A204.1 (cell line): ENCODE data around the gene XAB2.
A peak's percentile ranks its signal among the peaks of the same experiment; 100 is the strongest.

Experiments
- FAIRE-seq: peaks from 2 replicates; lab custom pipeline; 2012; peaks lifted over from hg19 to GRCh38; lab: Jason Lieb, UNC

The XAB2 gene

GRCh38 chr19:7629347-7630054 is at the start of gene XAB2, which contains the start of gene PET100:
XAB2 (minus strand) TSS chr19:7629545; CDS start chr19:7629527, 18 bp downstream.
PET100 (plus strand) TSS chr19:7629793; CDS start chr19:7629834, 41 bp downstream.
- peak; percentile 99 for FAIRE-seq

DNA sequence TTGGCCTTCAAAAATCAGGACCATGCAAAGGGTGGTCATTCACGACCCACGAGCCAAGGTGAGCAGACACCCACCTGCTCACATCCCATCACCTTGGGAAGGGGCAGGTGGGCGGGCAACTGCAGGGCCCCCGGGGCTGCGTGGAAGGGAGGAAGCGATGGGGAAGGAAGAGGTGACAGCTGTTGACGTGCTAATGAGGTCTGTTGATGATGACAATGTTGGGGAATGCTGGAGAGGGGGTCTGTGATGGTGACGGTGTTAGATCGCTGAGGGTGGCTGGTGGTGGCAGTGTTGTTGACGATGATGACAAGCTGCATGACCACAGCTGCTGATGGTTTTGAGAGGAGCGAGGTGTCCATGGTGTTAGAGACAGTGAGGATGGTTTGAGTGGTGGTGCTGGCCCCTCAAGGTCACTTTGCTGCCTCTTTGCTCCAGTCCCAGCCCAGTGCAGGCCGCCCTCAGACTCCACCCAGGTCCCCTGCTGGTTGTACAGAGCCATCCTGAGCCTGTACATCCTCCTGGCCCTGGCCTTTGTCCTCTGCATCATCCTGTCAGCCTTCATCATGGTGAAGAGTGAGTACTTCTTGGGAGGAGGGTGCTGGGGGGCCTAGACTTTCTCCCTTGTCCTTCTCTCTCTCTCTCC is 48.4 kb upstream of the XAB2 start:
- FAIRE-seq = no peak

- no peak for FAIRE-seq
Observed at GRCh38 chr19:7676854-7677253, 47.5 kb upstream of the XAB2 start, which contains the start of gene MCEMP1. MCEMP1 (plus strand) TSS chr19:7677090; CDS start chr19:7677121, 31 bp downstream.

DNA sequence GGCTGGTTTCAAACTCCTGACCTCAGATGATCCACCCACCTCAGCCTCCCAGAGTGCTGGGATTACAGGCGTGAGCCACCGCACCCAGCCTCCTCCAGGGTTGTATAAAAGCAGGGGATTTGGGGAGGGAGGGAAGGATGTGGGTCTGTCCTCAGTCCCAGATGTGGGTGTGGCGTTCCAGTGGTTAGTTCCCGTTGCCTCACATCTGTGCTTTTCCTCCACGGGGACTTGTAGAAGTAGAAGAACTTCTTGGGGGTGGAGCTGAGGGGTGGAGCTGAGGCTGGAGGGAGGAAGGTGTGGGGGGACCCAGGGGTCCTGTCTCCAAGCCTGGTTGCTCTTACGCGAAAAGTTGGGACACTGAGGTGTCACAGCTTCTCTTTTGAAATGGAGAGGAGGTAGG is 47.0 kb upstream of the XAB2 start:
- no peak for FAIRE-seq

DNA sequence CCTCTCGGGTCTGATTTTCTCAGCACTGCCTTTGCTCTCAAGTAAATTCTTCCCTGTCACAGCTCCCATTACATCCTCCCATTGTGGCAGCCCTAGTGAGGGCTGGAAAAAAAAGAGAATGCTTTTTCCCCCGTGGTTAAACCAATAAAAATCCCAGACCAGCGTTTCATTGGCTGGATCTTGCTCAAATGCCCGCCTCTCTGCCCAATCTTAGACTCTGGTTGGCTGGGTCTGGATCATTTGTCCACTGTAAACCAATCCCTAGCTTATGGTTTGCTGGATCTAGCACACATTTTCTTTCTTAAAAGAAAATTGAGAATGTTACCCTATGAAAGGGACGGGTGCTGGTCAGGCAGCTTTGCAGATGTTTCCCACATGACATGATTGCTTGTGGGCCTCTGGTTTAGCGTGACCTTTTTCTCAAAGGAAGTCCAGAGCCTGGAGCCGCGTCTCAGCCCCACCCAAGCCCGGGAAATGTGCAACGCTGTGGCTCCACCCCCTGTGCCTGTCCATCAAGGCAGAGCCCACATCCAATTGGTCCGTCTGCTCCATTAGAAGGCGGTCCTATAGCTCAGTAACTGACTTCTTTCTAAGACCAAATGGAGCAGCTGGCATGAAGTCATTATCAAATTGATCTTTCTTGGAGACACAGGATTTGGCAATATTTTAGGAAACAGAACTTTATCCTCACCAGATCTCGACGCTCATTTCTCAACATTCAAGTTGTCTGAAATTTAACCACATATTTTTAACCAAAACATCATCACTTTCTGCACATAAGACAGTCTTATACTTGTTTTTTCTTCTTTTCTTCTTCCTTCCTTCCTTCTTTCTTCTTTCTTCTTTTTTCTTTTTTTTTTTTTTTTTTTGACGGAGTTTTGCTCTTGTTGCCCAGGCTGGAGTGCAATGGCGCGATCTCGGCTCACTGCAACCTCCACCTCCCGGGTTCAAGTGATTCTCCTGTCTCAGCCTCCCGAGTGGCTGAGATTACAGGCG is 45.0 kb upstream of the XAB2 start:
- FAIRE-seq = no peak

- no peak for FAIRE-seq
Observed at GRCh38 chr19:7672522-7672921, 43.2 kb upstream of the XAB2 start.

GRCh38 chr19:7670790-7671189 is 41.4 kb upstream of the XAB2 start:
- FAIRE-seq = no peak

GRCh38 chr19:7670150-7670783 is 40.9 kb upstream of the XAB2 start:
- FAIRE-seq = no peak

DNA sequence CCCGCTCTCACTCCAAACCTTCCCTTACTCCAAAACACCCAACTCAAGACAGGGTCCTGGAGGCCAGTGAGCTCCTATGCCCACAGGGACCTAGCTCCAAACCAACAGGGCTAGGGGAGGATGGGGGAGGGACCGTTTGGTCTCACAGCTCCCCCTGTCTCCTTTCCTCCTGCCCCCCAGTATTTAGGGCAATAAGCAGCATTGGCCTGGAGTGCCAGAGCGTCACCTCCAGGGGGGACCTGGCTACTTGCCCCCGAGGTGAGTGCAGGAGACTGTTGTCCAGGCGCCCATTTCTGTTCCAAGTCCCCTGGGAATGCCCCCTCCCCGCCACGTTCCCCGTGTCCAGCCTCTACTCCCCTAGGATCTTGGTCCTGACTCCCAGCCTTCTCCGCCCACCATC is 40.3 kb upstream of the XAB2 start:
- no peak for FAIRE-seq

DNA sequence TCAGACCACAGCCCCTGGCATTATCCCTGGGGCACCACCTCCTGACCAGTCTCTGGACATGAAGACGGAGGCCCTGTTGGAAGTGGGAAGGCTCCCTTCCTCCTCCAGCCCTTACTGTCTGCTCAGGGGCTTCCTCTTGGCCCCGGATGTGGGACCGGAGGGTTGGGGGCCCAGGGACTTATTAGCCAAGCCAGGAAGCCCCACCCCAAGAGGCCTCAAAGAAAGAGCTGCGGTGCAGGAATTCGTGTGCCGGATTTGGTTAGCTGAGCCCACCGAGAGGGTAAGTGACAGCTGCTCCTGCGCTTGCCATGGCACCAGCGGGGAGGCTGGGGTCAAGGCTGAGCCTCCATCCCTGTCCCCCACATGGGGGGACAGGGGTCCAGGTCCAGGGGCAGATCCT is 39.5 kb upstream of the XAB2 start, which contains the start of gene RETN:
Gene RETN, plus strand, starts transcription at position 208 of the 400 bp plus-strand sequence. CDS start 278 bp downstream, outside the sequence.
- no peak for FAIRE-seq

DNA sequence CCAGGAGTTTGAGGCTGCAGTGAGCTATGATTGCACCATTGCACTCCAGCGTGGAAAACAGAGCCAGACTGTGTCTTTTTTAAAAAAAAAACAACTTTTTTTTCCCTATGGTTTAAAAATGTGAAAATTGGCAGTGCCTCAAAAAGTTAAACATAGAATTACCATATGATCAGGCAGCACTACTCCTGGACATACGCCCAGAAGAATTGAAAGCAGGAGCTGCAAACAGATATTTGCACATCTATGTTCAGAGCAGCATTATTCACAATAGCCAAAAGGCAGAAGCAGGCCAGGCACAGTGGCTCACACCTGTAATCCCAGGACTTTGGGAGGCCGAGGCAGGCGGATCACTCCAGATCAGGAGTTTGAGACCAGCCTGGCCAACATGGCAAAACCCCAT is 35.7 kb upstream of the XAB2 start:
- FAIRE-seq = no peak

DNA sequence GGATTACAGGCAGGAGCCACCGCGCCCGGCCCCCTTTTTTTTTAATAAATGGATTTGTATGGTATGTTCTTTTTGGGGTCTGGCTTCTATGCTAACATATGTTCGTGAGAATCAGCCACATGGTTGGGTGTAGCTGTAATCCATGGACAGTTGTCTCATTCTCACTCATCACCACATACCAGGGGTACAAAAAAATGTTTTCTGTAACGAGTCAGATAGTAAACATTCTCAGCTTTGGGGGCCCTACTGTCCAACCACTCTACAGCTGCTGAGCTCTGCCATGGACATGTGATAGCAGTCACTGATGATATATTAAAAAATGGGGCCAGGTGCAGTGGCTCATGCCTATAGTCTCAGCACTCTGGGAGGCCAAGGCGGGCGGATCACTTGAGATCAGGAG is 34.4 kb upstream of the XAB2 start:
- FAIRE-seq = no peak

GRCh38 chr19:7662657-7663056 is 33.3 kb upstream of the XAB2 start:
- FAIRE-seq = no peak

DNA sequence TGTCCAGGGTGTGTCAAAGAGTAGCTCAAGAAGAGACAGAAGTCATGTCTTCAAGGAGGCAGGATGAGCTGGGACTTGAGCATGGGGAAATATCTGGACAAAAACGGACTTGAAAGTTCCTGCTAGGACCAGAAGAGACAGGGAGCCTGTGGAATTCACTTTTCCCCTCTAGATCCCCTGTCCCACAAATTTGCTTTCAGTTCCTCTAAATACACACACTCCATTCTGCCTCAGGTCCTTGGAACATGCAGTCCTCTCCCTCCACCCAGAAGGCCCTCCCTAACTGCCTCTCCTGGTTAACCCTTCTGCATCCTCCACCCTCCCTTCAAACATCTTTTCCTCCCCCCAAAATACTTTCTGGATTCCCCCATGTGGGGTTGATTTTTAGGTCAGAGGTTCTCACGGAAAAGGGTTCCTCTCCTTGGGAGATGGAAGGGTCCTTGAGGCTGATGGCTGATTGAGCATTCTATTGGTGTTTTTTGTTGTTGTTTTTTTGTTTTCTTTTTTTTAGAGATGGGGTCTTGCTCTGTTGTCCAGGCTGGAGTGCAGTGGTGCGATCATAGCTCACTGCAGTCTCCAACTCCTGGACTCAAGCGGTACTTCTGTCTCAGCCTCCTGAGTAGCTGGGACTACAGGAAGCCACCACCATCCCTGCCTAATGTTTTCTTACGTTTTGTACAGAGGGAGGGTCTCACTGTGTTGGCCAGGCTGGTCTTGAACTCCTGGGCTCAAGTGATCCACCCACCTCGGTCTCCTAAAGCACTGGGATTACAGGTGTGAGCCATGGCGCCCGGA is 32.6 kb upstream of the XAB2 start:
- FAIRE-seq = no peak

DNA sequence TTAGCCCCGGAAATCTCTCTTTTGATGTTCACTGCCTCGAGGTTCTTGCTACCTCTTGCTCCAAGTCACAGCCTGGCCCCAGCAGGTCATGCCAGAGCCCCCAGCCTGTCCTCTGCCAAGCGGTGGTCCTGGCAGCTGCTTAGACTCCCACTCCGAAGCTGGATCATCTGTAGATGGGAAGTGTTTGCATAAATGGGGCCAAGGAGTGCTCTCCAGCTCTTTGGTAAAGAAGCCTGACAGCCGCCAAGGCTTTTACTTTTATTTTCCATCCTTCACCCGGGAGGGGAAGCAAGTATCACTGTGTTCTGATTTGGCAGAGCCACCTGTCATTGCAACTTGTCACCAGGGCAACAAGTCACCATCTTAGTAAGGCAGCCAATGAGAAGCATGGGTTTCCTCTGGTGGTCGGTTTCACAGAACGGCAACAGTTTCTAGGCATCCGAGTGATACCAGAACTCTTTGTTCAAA is 28.9 kb upstream of the XAB2 start:
- FAIRE-seq = no peak

DNA sequence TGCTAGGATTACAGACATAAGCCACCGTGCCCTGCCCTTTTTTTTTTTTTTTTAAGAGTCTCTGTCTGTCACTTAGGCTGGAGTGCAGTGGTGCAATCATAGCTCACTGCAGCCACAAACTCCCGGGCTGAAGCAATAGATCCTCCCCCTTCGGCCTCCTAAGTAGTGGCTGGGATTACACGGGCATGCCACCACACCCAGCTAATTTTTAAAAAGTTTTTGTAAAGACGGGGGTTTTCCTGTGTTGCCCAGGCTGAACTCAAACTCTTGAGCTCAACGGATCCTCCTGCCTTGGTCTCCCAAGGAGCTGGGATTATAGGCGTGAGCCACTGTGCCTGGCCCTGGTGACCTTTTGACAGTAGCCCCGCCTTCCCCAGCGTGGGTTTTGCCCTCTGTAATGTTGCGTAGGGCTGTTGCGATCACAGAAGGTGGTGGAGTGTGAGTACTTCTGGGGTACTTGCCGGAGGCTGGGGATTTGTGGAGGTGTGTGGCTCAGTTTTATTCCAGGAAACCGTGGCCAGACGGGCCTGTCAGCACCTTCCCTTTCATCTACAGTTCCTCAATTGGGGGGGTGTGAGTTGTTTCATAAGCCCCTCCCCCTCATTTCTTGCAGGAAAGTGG is 27.9 kb upstream of the XAB2 start:
- FAIRE-seq = no peak

DNA sequence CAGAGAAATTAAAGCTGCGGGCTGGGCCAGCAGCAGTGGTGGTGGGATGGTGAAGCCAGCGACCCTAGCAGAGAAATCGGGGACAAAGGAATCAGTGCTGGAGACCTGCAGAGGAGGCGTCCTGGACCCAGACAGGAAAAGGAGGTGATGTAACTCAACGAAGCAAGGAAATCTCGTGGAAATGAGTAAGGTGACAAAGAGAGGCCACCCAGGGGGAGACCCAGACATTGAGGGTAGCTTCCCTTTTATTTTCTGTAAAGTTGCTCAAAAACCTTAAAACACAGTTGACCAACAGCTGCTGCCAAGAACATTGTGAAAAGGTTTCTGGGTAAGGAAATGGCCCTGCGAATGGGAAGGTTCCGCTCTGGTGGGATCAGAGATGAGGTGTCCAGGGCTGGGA is 26.2 kb upstream of the XAB2 start:
- FAIRE-seq = no peak

GRCh38 chr19:7654401-7654800 is 25.1 kb upstream of the XAB2 start:
- no peak for FAIRE-seq

GRCh38 chr19:7652061-7652641 is 22.8 kb upstream of the XAB2 start:
- FAIRE-seq = peak; percentile 77

GRCh38 chr19:7650148-7650547 is 20.8 kb upstream of the XAB2 start:
- no peak for FAIRE-seq
